K562 (cell line): ENCODE results near the gene MYO18A. TPM values are rescaled to one million over a fixed set of nuclear protein-coding genes. Genes with fewer than 3 reads are reported as not detected.

Experiments used
- ATAC-seq: fragments of 200-7000 bp; cut with Tn5 transposase; 3 replicates; pipeline ENCODE4 v1.9.1; 2020; ENCODE audit warnings: moderate library complexity
- BruUV-seq: library from RNA; stranded (reverse); fragments of 400-500 nt; replicated peaks from 2 replicates; lab custom pipeline; 2021; lab: Mats Ljungman, UMichigan
- CTCF ChIA-PET: fragments of 300-600 bp; formaldehyde crosslinking; extraction: SDS; loops from one replicate; lab custom pipeline; 2021; ENCODE audit warnings: low intra/inter-chr PET ratio; lab: Yijun Ruan, JAX
- POLR2A ChIA-PET: fragments of 300-600, 350-650 bp; sonication (Branson Sonifier 250); formaldehyde crosslinking; extraction: SDS; loops from one replicate; lab custom pipeline; 2021; ENCODE audit warnings: antibody characterized with exemption, inconsistent platforms; lab: Yijun Ruan, JAX
- DNase-seq, 4 experiments: peaks; one replicate each; pipeline versions ENCODE4 v3.0.0 to v3.0.0-alpha.2; 2011 to 2018; ENCODE audit warnings: low spot score in 3 of 4, mixed read lengths in 3 of 4; ENCODE audit errors: extremely low read depth in 1 of 4
- FAIRE-seq: peaks from 2 replicates; lab custom pipeline; 2011; peaks lifted over from hg19 to GRCh38; lab: Jason Lieb, UNC
- H2AFZ ChIP-seq: 2 replicates; pipeline ENCODE4 v1.6.0; 2011; ENCODE audit warnings: low read depth, low read length, control low read depth, inconsistent platforms
- H3K27ac ChIP-seq: fragments of 200-600 bp; 3 replicates; pipeline ENCODE4 v1.8.0; 2011; ENCODE audit warnings: low read depth, mild to moderate bottlenecking, control low read depth, inconsistent platforms, low read length, moderate library complexity, mixed read lengths; ENCODE audit errors: extremely low read depth
- H3K27me3 ChIP-seq, 2 experiments: fragments of 300-600 bp in 1 of 2; 2 replicates in 1 of 2; 3 replicates in 1 of 2; pipeline versions ENCODE4 v1.6.0 to v1.8.0; 2011; ENCODE audit warnings: inconsistent platforms in 2 of 2, low read length in 2 of 2, mild to moderate bottlenecking in 1 of 2, mixed read lengths in 1 of 2, moderate library complexity in 1 of 2; ENCODE audit not compliant: control insufficient read depth in 2 of 2, insufficient read depth in 2 of 2
- H3K36me3 ChIP-seq: fragments of 300-600 bp; 3 replicates; pipeline ENCODE4 v1.8.0; 2011; ENCODE audit warnings: mild to moderate bottlenecking, low read length, inconsistent platforms; ENCODE audit not compliant: control insufficient read depth, insufficient read depth
- H3K4me1 ChIP-seq, 2 experiments: fragments of 200-600 bp in 1 of 2; replicated peaks in 1 of 2; 2 replicates in 1 of 2; 3 replicates in 1 of 2; pipeline versions ENCODE4 v1.5.1 to v1.8.0; 2011; ENCODE audit warnings: inconsistent platforms in 2 of 2, low read length in 2 of 2, mild to moderate bottlenecking in 1 of 2, mixed read lengths in 1 of 2, moderate library complexity in 1 of 2; ENCODE audit not compliant: control insufficient read depth in 2 of 2, insufficient read depth in 2 of 2
- H3K4me2 ChIP-seq: 2 replicates; pipeline ENCODE4 v1.6.1; 2011; ENCODE audit warnings: low read length, control low read depth, inconsistent platforms, mixed read lengths; ENCODE audit not compliant: insufficient read depth
- H3K4me3 ChIP-seq: fragments of 200-600 bp; sonication (generic), shearing (Covaris generic); 2 replicates; pipeline ENCODE4 v1.5.1; 2016; ENCODE audit warnings: control low read depth, inconsistent platforms
- H3K79me2 ChIP-seq: fragments of 200-600 bp; 3 replicates; pipeline ENCODE4 v1.8.0; 2011; ENCODE audit warnings: low read length, inconsistent platforms; ENCODE audit not compliant: control insufficient read depth, insufficient read depth
- H3K9ac ChIP-seq, 2 experiments: 2 replicates each; pipeline versions ENCODE4 v1.6.0 to v1.6.1; 2011; ENCODE audit warnings: low read depth in 2 of 2, low read length in 2 of 2, control low read depth in 1 of 2, inconsistent platforms in 1 of 2, mild to moderate bottlenecking in 1 of 2, mixed read lengths in 1 of 2; ENCODE audit not compliant: insufficient read depth in 1 of 2
- H3K9me1 ChIP-seq: one replicate; pipeline ENCODE4 v1.6.0; 2011; ENCODE audit warnings: inconsistent platforms, mild to moderate bottlenecking, low read length, moderate library complexity; ENCODE audit not compliant: control insufficient read depth, insufficient read depth
- H3K9me3 ChIP-seq: replicated peaks from 2 replicates; pipeline ENCODE4 v1.5.1; 2011; ENCODE audit warnings: low read depth, low read length, inconsistent platforms; ENCODE audit not compliant: control insufficient read depth, insufficient read depth
- H4K20me1 ChIP-seq: replicated peaks from 2 replicates; pipeline ENCODE4 v1.6.1; 2011; ENCODE audit warnings: low read length, inconsistent platforms, mixed read lengths; ENCODE audit not compliant: control insufficient read depth, insufficient read depth
- ERF ChIP-seq: fragments of 450-650 bp; formaldehyde crosslinking; IDR thresholded peaks from 2 replicates; pipeline ENCODE4 v1.4.0; 2020; ENCODE audit warnings: mild to moderate bottlenecking, mixed read lengths
- LARP7 ChIP-seq: fragments of 450-650 bp; IDR thresholded peaks from 2 replicates; pipeline ENCODE4 v1.6.1; 2016
- PBX2 ChIP-seq, 2 experiments: IDR thresholded peaks in 1 of 2; conservative IDR thresholded peaks in 1 of 2; 2 replicates each; pipeline ENCODE4 v1.6.1; 2016; ENCODE audit warnings: low read depth in 2 of 2, mild to moderate bottlenecking in 1 of 2, missing compliant biosample characterization in 1 of 2, missing genetic modification characterization in 1 of 2, moderate library complexity in 1 of 2
- POLR2G ChIP-seq: fragments of 200-400 bp; formaldehyde crosslinking; IDR thresholded peaks from 2 replicates; pipeline ENCODE4 v1.6.1; 2017; ENCODE audit warnings: low read depth, mild to moderate bottlenecking, antibody characterized with exemption, low read length, moderate library complexity
- ZNF77 ChIP-seq: fragments of 250-450 bp; sonication (Bioruptor Pico); IDR thresholded peaks from 2 replicates; pipeline ENCODE4 v1.5.0; 2020
- WGBS: fragments of 100-300 bp; shearing (Covaris generic); methylation state at CpG from one replicate; pipeline ENCODE4 v1.1.6; 2016; ENCODE audit warnings: low coverage, mixed read lengths; ENCODE audit not compliant: insufficient coverage; ENCODE audit errors: missing lambda C conversion rate; 5-methylcytosine and 5-hydroxymethylcytosine counted together
- in situ Hi-C: fragments of 300-500 bp; cut with MboI; formaldehyde crosslinking; loops from 4 replicates; pipeline ENCODE4 v1.15.0; 2018; ENCODE audit warnings: inconsistent platforms, mixed read lengths
- intact Hi-C: fragments of 100-400 bp; cut with micrococcal nuclease; formaldehyde crosslinking; loops from 2 replicates; pipeline ENCODE4 v1.14.2; 2022
- polyA plus RNA-seq, 8 experiments: library from polyadenylated mRNA; depleted of rRNA in 4 of 8; stranded (reverse) in 5 of 8; unstranded in 3 of 8; fragments of >200 nt; fragmentation: Nextera tagmentation in 2 of 8; fragmentation: Illumina TruSeq in 1 of 8; extraction: Ambion mirVana in 2 of 8; extraction: Trizol in 1 of 8; gene quantifications; 2 replicates each; pipeline versions ENCODE4 v1.2.1 to v1.2.3, GENCODE V29; 2011 to 2014; ENCODE audit warnings: inconsistent platforms in 1 of 8, missing spikeins in 1 of 8
- total RNA-seq, 7 experiments: library from RNA; depleted of rRNA in 6 of 7; stranded (reverse); fragments of >200 nt in 6 of 7; fragmentation: Illumina TruSeq in 2 of 7; extraction: Trizol in 2 of 7; gene quantifications; 2 replicates each; pipeline versions ENCODE4 v1.2.1 to v1.2.3, GENCODE V29; 2011 to 2021; ENCODE audit warnings: low replicate concordance in 1 of 7

The MYO18A gene
- total and polyA plus RNA-seq, 9 of the 15 experiments (the other 6 are each of a cell fraction or from before 2014, with no cell fraction given), result 2.5 to 65.4 (median 17.1) TPM

- BruUV-seq, result no TSS peak
- intact Hi-C loops, result no loop called here
Observed at GRCh38 chr17:29102741-29103181, 77.4 kb downstream of the MYO18A start.

More at GRCh38 chr17:29102741-29103181, 77.4 kb downstream of the MYO18A start:
- no peak for TF ChIP-seq ZNF77 (CRISPR knock-in tag)
- 0 out of 2 replicates have a peak, but pooled peaks have one; percentile 43 for TF ChIP-seq POLR2G
- no peak for TF ChIP-seq ERF (CRISPR knock-in tag)
- no peak for TF ChIP-seq PBX2 (CRISPR knock-in tag; IDR thresholded peaks at IDR 0.05; ENCODE audit: low read depth)
- TF ChIP-seq PBX2 (tag; conservative IDR thresholded peaks at IDR 0.05; ENCODE audit: low read depth), result no peak
- no peak for TF ChIP-seq LARP7
- WGBS, result 67% methylated on average over 6 of the region's 11 CpGs
- Histone ChIP-seq H3K9ac (peak overlapping the region in 1 of 2 experiments; percentile 50; a peak in 1 of 4 replicates), H2AFZ (no peak overlapping the region), H4K20me1 (no peaks in the 10 kb centered on the region), H3K27ac (no peak overlapping the region), H3K79me2 (no peaks in the 10 kb centered on the region), H3K4me3 (no peak overlapping the region), H3K4me1 (peaks cover 0 to 3% of the 10 kb centered on the region in 2 experiments; a peak in 1 of 5 replicates), H3K4me2 (no peak overlapping the region), H3K9me3 (no peaks in the 10 kb centered on the region), H3K36me3 (peaks cover 63% of the 10 kb centered on the region; the same call in 2 of the 3 replicates), H3K27me3 (no peaks in the 10 kb centered on the region), H3K9me1 (peaks cover 5% of the 10 kb centered on the region)
- no peak for DNase-seq
- CTCF ChIA-PET, result no interaction called here
- no peak for ATAC-seq
- POLR2A ChIA-PET, result interaction anchor here (0.6 to 1.9 kb wide), 3 partner anchors 8 to 11 kb away, joined by 3 to 6 read pairs (median 4); no protein-coding TSS in a partner anchor
- in situ Hi-C loops, result no loop called here
- FAIRE-seq, result no peak
